ENCODE data around the gene CAMTA1.
"Not testable (repeated sequence)": the region's sequence is repeated elsewhere in the genome, so short reads cannot be mapped to it uniquely, and the experiment has no call there.

CAMTA1 gene

DNA sequence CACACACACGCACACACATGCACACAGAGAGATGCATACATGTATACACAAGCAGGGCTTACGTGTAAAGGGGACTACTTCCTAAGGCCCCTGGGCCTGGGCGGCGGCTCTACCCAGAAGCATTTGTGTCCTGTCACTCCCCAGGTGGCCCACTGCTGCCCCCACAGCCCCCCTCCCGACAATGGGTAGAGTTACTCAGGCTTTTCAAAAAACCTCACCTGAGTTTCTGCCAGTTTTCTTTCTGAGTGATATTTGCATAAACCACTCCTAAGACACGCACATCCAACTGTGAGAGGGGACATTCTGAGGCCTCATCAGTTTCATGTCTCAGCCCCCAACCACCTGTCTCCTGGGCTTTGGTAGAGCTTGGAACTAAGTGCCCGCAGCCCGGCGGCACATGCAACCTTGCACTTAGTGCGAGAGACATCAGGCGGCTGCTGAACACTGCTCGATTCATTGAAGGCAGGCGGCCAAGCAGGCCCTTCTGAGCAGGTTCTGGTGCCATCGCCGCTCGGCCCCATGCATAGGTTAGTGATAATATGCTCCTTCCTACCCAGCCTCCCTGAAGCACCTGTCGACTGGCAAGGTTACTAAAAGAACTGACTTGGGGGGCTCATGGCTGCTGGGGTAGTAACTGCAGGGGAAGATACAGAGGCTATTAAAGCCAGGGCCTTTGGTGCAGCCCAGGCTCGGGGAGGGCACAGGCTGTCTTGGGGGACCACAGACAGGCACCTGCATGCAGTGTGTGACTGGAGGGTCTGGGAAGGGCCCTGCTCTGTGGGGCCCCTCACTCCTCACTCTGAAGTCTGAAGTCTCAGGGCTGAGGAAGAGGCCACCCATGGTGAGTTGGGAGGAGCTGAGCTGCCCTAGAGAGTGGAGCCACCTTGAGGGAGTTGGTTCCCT is 621.6 kb downstream of the CAMTA1 start:
- no peak for DNase-seq

DNA sequence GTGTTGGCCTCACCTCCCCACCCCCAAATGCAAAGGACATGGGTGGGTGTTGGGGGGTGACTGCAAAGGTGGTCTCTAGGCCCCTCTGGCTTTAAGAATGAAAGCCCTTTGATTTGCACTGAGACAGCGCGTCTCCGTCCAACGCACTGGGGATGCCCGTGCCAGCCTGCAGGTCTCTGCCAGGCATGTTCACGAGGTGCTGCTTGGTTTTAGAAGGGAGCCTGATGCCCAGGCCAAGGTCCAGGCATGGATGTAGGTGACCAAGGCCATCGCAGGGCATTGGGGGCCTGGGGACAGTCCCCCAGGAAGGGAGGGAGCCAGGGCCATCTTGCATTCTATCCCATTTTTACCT is 622.3 kb downstream of the CAMTA1 start:
- no peak for DNase-seq

DNA sequence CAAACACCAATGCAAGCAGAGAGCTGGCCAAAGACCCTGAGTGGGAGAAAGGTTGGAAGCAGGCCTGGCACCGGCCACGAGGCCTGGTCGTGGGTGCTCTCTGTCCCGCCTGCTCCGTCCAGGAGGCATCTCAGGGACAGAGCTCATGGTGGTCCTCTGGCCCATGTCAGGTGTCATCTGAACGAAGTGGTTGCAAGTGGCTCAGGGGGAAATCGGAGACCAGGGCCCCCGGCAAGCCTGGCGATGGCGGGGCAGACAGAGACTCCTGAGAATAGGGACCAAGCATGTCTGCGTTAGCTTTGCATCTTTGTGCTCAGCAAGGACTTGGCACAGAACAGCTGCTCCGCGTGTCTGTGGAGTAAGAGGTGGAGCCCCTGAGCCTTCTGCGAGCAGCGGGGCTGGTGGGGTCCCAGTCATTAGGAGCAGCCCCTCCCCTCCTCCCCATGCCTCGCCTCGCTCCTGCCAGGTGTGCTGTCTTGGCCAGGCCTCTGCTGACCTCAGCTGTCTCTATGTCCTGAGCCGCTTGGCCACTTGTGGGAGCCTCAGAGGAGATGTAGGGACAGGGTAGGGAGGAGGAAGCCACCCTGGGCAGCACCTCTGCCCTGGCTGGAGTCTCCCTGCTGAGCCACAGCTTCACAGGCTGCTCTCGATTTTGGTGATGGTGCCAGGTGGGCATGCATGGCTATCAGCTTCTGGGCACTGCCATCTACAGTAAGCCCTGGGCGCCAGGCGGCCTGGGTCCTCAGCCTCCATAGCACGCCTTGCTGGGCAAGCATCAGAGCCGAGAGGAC is 622.9 kb downstream of the CAMTA1 start:
- no peak for DNase-seq

DNA sequence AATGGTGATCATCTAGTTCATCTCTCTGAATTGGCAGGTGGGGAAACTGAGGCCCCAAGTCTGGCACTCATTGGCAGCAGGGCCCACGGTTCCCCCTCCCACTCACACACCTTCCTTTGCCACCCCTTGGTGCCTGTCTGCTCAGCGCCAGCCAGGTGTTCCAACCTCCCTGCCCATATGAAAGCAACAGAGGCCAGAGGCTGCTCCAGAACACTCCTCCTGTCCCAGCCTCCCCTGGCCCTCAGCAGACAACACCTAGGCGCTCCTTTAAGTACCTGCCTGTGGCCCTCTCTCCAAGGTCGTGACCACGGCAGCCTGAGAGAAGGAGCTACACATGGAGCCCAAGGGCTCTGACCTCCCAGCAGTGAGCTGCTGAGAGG is 623.5 kb downstream of the CAMTA1 start:
- no peak for DNase-seq

GRCh38 chr1:7409278-7409677 is 624.0 kb downstream of the CAMTA1 start:
- DNase-seq, result no peak

DNA sequence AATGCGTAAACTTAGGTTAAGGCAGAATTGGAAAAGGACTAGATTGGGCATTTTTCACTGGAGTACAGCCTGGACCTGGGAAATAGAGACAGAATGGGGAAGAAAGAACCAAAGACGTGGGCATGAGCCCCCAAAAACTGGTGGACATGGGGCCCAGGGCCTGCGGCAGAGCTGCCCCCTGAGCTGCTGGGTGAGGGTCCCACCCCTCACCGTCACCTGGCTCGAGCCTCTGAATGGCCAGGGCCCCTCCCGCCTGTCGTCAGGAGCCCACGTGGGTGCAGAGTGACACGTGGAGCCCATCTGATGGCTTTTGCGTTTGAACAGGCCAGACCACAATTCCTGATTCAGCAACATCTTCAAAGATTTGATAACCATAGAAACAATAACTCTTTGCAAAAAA is 624.9 kb downstream of the CAMTA1 start:
- no peak for DNase-seq

- not testable (repeated sequence) for DNase-seq
Observed at GRCh38 chr1:7417618-7418017, 632.4 kb downstream of the CAMTA1 start.

- DNase-seq, result no peak
Observed at GRCh38 chr1:7418442-7419080, 633.3 kb downstream of the CAMTA1 start.

DNA sequence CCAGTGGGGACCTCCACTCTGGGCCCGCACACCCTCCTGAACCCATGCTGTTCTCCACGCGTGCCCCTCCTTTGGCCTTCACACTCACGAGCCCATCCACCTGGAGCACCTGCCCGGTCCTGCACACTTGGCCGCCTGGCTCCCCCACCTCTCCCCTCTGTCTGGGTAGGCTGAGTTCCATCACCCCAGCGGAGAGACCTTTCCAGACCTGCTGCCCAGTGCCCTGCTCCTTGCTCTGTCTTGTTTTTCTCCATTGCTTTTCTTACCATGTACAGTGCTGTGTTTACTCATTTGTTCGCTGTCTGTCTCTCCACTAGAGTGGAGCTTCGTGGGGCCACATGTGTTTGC is 634.8 kb downstream of the CAMTA1 start:
- DNase-seq, result no peak

GRCh38 chr1:7420470-7421100 is 635.3 kb downstream of the CAMTA1 start:
- DNase-seq, result no peak

GRCh38 chr1:7421471-7422075 is 636.3 kb downstream of the CAMTA1 start:
- no peak for DNase-seq

DNA sequence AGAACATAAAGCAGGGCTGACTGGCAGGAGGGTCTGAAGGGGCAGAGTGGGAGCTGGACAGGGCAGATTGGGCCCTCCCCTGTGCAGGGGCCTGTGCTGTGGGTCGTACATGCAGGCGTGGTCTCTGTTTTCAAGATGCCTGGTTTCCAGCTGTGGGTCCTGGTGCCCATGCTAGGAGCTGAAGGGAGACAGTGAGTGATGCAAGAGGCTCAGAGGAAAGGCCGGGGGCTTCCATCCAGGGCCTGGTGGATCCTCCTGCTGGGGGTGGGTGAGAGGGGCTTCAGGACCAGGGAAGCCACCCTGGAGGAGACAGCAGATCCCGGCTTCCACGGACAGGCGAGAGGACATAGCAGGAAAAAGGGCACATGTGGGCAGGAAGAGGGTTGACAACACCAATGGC is 636.8 kb downstream of the CAMTA1 start:
- DNase-seq, result no peak

DNA sequence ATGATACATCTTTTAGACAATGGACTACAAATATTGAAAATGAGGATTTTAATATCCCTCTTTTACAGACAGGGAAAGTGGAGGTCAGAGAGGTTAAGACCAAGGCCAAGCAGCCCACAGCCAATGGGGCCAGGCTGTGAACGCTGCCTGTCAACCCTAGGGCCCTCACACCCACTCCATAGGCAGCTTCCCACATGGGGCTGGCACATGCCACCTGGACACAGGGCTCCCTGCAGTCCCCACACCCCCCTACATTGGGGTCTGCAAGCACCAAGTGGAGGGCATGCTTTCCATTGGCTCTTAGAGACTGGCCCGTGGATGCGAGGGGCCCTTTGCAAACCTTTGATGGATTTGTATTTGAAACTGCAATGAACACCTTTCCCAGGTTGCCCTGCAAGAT is 637.3 kb downstream of the CAMTA1 start:
- DNase-seq, result no peak

DNA sequence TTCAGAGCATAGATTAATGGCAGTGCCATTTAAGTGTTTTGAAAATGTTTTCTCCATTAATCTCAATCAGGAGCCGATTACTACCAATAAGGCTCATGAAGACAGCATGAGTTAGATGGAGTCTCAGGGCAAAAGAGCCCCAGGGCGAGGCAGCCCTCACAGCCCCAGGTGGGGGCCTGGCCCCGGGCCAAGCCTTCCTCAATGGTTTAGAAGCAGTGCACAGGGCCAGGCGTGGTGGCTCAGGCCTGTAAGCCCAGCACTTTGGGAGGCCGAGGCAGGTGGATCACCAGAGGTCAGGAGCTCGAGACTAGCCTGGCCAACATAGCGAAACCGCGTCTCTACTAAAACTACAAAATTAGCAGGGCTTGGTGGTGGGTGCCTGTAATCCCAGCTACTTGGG is 637.7 kb downstream of the CAMTA1 start:
- no peak for DNase-seq

DNA sequence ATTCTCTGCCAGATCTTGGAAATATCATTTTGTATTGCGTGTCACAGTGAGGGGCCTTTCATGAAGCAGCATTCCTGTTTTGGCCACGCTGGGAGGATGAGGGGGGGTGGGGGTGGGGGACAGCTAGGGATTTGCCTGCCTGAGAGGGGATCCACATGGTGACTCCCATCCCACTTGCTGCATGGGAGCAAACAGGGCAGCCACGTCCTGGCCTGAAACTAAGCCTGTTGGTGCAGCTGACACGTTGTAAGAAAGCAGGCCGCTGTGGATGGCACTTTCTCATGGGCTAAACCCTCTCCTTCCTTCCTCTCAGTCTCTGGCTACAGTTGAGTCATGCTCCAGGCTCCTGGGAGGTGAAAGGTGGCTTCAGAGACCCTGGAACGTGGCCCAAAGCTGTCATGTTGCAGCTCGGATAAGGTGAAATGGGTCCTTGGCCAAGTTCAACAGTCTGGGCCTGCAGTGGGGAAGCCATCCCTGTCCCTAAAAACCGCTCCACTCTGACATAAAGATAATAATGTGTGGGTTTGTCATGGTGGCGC is 639.2 kb downstream of the CAMTA1 start:
- no peak for DNase-seq

DNA sequence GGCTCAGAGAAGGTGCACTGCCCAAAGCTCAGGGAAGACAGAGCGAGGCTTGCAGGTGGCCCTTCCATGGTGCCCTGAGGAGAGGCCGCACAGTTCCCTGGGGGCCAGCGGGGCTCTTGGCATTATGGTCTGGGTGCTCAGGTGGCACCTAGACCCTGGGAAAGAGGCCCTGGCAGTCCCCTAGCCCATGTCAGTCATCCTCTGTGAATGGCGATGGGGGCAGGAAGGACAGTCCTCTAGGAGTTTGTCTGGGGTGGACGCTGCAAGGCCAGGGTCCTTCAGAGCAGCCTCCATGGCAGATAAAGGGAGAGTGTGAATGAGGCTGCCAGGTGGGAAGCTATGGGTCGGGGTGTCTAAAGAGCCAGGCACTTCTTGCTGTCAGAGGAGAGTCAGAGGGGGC is 640.0 kb downstream of the CAMTA1 start:
- no peak for DNase-seq

- no peak for DNase-seq
Observed at GRCh38 chr1:7425771-7426170, 640.5 kb downstream of the CAMTA1 start.

- DNase-seq, result no peak
Observed at GRCh38 chr1:7426780-7427604, 641.7 kb downstream of the CAMTA1 start.

DNA sequence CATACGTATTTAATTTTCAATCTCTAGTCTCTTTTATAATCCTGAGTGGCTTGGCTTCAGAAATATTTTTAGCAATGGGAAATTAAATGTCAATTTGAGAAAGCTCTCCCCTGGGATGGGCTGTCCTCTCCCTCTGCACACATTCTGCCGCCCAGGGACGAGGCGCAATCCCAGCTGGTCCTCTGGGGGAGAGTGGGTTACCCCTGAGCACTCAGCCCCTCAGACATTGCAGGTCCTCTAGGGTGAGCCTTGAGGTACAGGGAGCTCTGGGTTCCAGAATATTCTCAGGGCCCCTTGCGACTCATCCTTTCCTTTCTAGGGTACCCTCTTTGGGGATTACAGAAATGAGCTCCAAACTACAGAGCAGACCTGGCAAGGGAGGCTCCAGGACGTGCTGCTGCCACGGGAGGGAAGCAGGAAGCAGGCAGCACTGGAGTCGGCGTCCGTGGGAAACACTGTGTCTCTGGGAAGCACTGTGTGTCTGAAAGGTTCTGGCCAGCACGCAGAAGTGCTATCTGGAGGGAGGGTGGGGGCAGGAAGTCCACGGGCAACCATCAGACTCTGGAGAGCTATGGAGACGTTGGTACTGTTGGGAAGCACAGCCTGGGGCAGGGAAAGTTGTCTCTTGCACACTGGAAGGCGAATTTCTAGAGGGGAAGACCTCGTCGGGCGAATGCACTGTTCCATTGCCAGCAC is 642.5 kb downstream of the CAMTA1 start:
- DNase-seq, result no peak

- DNase-seq, result no peak
Observed at GRCh38 chr1:7429290-7429689, 644.0 kb downstream of the CAMTA1 start.

- DNase-seq, result no peak
Observed at GRCh38 chr1:7430047-7430608, 644.9 kb downstream of the CAMTA1 start.
